ENCODE measurements around the gene LRRC8C.

DNA sequence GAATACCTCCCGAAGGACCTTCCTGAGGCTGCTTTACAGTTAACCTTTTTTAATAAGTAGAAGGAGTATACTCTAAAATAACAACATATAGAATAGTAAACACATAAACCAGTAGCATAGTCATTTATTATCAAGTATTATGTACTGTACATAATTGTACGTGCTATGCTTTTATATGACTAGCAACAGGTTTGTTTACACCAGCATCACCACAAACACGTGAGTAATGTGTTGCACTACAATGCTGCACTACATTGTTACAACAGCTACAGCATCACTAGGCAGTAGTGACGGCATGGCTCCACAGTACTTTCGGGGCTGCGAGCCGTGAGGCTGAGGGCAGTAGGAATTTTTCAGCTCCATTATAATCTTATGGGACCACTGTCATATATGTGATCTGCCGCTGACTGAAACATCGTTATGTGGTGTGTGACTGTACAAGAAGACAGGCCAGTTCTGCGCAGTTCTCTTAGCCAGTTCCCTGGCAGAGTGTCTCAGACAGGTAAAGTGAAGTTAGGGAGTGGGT, 105.1 kb downstream of the LRRC8C start:
- TF ChIP-seq, protein P1, sequence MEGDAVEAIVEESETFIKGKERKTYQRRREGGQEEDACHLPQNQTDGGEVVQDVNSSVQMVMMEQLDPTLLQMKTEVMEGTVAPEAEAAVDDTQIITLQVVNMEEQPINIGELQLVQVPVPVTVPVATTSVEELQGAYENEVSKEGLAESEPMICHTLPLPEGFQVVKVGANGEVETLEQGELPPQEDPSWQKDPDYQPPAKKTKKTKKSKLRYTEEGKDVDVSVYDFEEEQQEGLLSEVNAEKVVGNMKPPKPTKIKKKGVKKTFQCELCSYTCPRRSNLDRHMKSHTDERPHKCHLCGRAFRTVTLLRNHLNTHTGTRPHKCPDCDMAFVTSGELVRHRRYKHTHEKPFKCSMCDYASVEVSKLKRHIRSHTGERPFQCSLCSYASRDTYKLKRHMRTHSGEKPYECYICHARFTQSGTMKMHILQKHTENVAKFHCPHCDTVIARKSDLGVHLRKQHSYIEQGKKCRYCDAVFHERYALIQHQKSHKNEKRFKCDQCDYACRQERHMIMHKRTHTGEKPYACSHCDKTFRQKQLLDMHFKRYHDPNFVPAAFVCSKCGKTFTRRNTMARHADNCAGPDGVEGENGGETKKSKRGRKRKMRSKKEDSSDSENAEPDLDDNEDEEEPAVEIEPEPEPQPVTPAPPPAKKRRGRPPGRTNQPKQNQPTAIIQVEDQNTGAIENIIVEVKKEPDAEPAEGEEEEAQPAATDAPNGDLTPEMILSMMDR (IDR thresholded peaks at IDR 0.05; ENCODE audit: poor library complexity): no peak
- TF ChIP-seq EZH2phosphoT487 (IDR thresholded peaks at IDR 0.05; ENCODE audit: low read depth, severe bottlenecking, unreplicated experiment): no peak
- no peak for TF ChIP-seq EZH2 (IDR thresholded peaks at IDR 0.05; ENCODE audit: borderline replicate concordance)

All from hepatocyte (in vitro differentiated cells).